NCI-H1417 (cell line): ENCODE measurements around the gene UBXN10.

ENCODE experiments used
- DNase-seq, 3 experiments: peaks; one replicate each; lab custom pipeline; 2025; lab: John Stamatoyannopoulos, UW

The UBXN10 gene

GRCh38 chr1:20151906-20152598 is 33.8 kb upstream of the UBXN10 start:
- peak; percentile 47 to 77 (median 67) for DNase-seq

- no peak for DNase-seq
These were observed 33.3 kb upstream of the UBXN10 start for GRCh38 chr1:20152599-20152930.

- DNase-seq: peak in 2 of 3 experiments; percentile 12 to 55
These were observed 32.9 kb upstream of the UBXN10 start for GRCh38 chr1:20153000-20153418.

GRCh38 chr1:20154301-20154831 is 31.5 kb upstream of the UBXN10 start:
- DNase-seq: no peak

GRCh38 chr1:20158358-20159070 is 27.4 kb upstream of the UBXN10 start:
- DNase-seq: no peak

GRCh38 chr1:20160034-20160433 is 25.9 kb upstream of the UBXN10 start:
- no peak for DNase-seq

GRCh38 chr1:20164694-20165202 is 21.1 kb upstream of the UBXN10 start:
- no peak for DNase-seq

- peak in 1 of 3 experiments; percentile 11 for DNase-seq
These were observed 20.4 kb upstream of the UBXN10 start for GRCh38 chr1:20165522-20165951.

GRCh38 chr1:20166051-20166450 is 19.8 kb upstream of the UBXN10 start:
- DNase-seq: no peak

GRCh38 chr1:20167126-20167525 is 18.8 kb upstream of the UBXN10 start:
- no peak for DNase-seq

- DNase-seq: peak in 2 of 3 experiments; percentile 11 to 25
These were observed 17.1 kb upstream of the UBXN10 start for GRCh38 chr1:20168564-20169491.

- no peak for DNase-seq
These were observed 16.0 kb upstream of the UBXN10 start for GRCh38 chr1:20169932-20170331.

- no peak for DNase-seq
These were observed 13.8 kb upstream of the UBXN10 start for GRCh38 chr1:20172033-20172590.

- no peak for DNase-seq
These were observed 10.8 kb upstream of the UBXN10 start for GRCh38 chr1:20174937-20175666.

- no peak for DNase-seq
These were observed 7.1 kb upstream of the UBXN10 start for GRCh38 chr1:20178634-20179370.

GRCh38 chr1:20179371-20180128 is 6.3 kb upstream of the UBXN10 start:
- DNase-seq: no peak

GRCh38 chr1:20180129-20180843 is 5.6 kb upstream of the UBXN10 start:
- DNase-seq: no peak

GRCh38 chr1:20180844-20181207 is 5.1 kb upstream of the UBXN10 start:
- DNase-seq: no peak

GRCh38 chr1:20182415-20182814 is 3.5 kb upstream of the UBXN10 start:
- DNase-seq: no peak
